ENCODE results near the gene SMIM1.

GRCh38 chr1:3732434-3733093 lies 40.0 kb upstream of the SMIM1 start:
- TF ChIP-seq EZH2phosphoT487 (IDR thresholded peaks at IDR 0.05; ENCODE audit: insufficient read depth, low read depth) (no peak), EZH2 (IDR thresholded peaks at IDR 0.05; ENCODE audit: insufficient read depth, poor library complexity, severe bottlenecking) (no peak)
